Dendritic cell treated with granulocyte-macrophage colony-stimulating factor and Interleukin-4, amounts not matched to agents 40 ng/mL and 50 ng/mL, for 4 days (primary cell): ENCODE data around the gene SV2C.

ENCODE experiments used
- H3K27ac Mint-ChIP-seq: one replicate; pipeline ENCODE4 v1.8.0; 2022; ENCODE audit warnings: mild to moderate bottlenecking, mixed read lengths
- H3K27me3 Mint-ChIP-seq: one replicate; pipeline ENCODE4 v1.8.0; 2022; ENCODE audit warnings: mild to moderate bottlenecking, mixed read lengths
- H3K36me3 Mint-ChIP-seq: one replicate; pipeline ENCODE4 v1.8.0; 2022; ENCODE audit warnings: low read depth, mixed read lengths
- H3K4me1 Mint-ChIP-seq: one replicate; pipeline ENCODE4 v1.8.0; 2022; ENCODE audit warnings: low read depth, mixed read lengths
- H3K4me3 Mint-ChIP-seq: one replicate; pipeline ENCODE4 v1.8.0; 2022; ENCODE audit warnings: mild to moderate bottlenecking, moderate library complexity, mixed read lengths
- H3K9me3 Mint-ChIP-seq: one replicate; pipeline ENCODE4 v1.8.0; 2022; ENCODE audit warnings: mixed read lengths
- intact Hi-C: fragments of 100-400 bp; cut with micrococcal nuclease; formaldehyde crosslinking; loops from one replicate; pipeline ENCODE4 v1.15.0; 2022

Gene SV2C

DNA sequence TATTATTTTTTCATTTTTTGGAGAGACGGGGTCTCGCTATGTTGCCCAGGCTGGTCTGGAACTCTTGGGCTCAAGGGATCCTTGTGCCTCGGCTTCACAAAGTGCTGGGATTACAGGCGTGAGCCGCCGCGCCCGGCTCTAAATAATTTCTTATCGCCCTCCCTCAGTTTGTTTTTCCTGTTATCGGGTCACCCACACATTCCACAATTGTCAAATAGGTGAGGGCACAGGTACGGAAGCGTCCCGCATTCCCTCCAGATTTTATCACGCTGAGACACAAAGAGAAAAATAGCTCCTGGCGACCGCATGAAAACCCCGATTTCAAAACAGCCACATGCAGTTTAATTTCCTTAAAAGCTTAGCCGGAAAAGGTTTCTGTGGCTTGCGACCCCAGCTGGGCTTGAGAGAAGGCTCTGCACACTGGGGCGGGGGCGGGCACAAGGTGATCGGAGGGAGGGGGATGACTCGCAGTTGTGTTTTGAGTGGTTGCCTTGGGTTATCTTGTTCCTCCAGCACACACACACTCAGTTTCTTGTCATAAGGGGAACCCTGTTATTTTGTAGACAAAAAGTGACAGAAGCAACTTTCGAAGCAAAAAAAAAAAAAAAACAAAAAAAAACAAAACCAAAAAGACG, 319.2 kb downstream of the SV2C start:
- intact Hi-C loops = loop anchor here (10.0 kb wide), 3 partner anchors 108 to 888 kb away; partner anchors contain the start of genes CERT1 and POLK
- H3K4me3 Mint-ChIP-seq = peak overlapping the region; percentile 91
- no peaks in the 10 kb centered on the region for H3K9me3 Mint-ChIP-seq
- H3K4me1 Mint-ChIP-seq = peaks cover 56% of the 10 kb centered on the region
- peak overlapping the region; percentile 92 for H3K27ac Mint-ChIP-seq
- no peaks in the 10 kb centered on the region for H3K27me3 Mint-ChIP-seq
- peaks cover 18% of the 10 kb centered on the region for H3K36me3 Mint-ChIP-seq

- intact Hi-C loops = loop anchor here (1.0 to 10.0 kb wide), 5 partner anchors 108 to 888 kb away; partner anchors contain the start of genes CERT1 and POLK
- Mint-ChIP-seq H3K9me3 (no peaks in the 10 kb centered on the region), H3K4me3 (peak within 1 kb of the TSS; percentile 91), H3K36me3 (peaks cover 18% of the 10 kb centered on the region), H3K27ac (peak within 1 kb of the TSS; percentile 92), H3K27me3 (no peaks in the 10 kb centered on the region), H3K4me1 (peaks cover 64% of the 10 kb centered on the region)
These were observed 319.9 kb downstream of the SV2C start, which contains the start of gene IQGAP2 for GRCh38 chr5:76402886-76403765. Gene IQGAP2, plus strand, starts transcription at chr5:76403285. Its CDS starts 261 bp downstream, at chr5:76403546.
